ENCODE measurements around the gene DEPDC5.

DNA sequence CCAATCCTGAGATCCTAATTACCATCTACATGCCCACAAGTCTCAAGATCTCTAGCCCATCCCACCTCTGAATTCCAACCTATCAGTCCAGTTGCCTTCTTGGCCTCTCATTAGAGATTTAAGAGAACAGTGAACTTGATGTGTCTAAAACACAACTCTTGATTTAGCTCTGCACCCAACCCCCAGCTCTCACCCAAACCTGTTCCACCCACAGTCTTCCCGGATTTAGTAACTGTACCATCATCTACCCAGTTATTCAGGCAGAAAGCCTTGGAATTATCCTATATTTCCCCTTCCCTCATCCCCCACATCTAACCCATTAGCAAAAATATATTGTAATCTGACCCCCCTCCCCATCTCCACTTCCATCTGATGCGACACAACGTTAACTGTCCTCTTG lies 166.5 kb downstream of the DEPDC5 start:
- TF ChIP-seq CTCF (IDR thresholded peaks at IDR 0.05; ENCODE audit: control extremely low read depth in 1 of 3, insufficient read depth in 1 of 3, low read depth in 1 of 3, low read length in 3 of 3), result no peak
- TF ChIP-seq ZNF274 (IDR thresholded peaks at IDR 0.05; ENCODE audit: borderline replicate concordance, extremely low read depth, low read length), result no peak
- TF ChIP-seq TAF1 (IDR thresholded peaks at IDR 0.05; ENCODE audit: low read depth, low read length), result no peak
- TF ChIP-seq CHD2 (IDR thresholded peaks at IDR 0.05; ENCODE audit: low read length), result no peak
- no peak for TF ChIP-seq MAX (IDR thresholded peaks at IDR 0.05)
- no peak for TF ChIP-seq POLR2A (IDR thresholded peaks at IDR 0.05; ENCODE audit: control extremely low read depth in 1 of 2, low read depth in 2 of 2, low read length in 2 of 2)
- no peak for TF ChIP-seq FOSL1 (IDR thresholded peaks at IDR 0.05; ENCODE audit: insufficient read depth, low read depth, low read length)
- TF ChIP-seq, protein P1, sequence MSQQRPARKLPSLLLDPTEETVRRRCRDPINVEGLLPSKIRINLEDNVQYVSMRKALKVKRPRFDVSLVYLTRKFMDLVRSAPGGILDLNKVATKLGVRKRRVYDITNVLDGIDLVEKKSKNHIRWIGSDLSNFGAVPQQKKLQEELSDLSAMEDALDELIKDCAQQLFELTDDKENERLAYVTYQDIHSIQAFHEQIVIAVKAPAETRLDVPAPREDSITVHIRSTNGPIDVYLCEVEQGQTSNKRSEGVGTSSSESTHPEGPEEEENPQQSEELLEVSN (IDR thresholded peaks at IDR 0.05), result no peak
- TF ChIP-seq, protein P2, sequence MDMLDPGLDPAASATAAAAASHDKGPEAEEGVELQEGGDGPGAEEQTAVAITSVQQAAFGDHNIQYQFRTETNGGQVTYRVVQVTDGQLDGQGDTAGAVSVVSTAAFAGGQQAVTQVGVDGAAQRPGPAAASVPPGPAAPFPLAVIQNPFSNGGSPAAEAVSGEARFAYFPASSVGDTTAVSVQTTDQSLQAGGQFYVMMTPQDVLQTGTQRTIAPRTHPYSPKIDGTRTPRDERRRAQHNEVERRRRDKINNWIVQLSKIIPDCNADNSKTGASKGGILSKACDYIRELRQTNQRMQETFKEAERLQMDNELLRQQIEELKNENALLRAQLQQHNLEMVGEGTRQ (IDR thresholded peaks at IDR 0.05; ENCODE audit: low read length), result no peak
- no peak for TF ChIP-seq SAP30 (IDR thresholded peaks at IDR 0.05; ENCODE audit: insufficient read depth, insufficient replicate concordance, low read length)
- TF ChIP-seq RXRA (IDR thresholded peaks at IDR 0.05; ENCODE audit: insufficient read depth, low read depth, low read length), result no peak
